Body of pancreas (tissue), 4 donors: Measurements from ENCODE around the gene SERP1.

ENCODE experiments used
- POLR2A ChIP-seq, 3 donors: fragments of 450-650 bp; IDR thresholded peaks; one replicate each; pipeline ENCODE4 v1.6.1; 2016; ENCODE audit warnings: antibody characterized with exemption in 3 of 3, mild to moderate bottlenecking in 2 of 3
- TF ChIP-seq, protein P1 (sequence below), 7 experiments: fragments of 450-650 bp in 4 of 7; fragments of 200-600 bp in 3 of 7; sonication (generic) in 3 of 7; IDR thresholded peaks; one replicate each; pipeline ENCODE4 v1.5.1; 2016 to 2019; ENCODE audit warnings: antibody characterized with exemption in 7 of 7

DNA sequence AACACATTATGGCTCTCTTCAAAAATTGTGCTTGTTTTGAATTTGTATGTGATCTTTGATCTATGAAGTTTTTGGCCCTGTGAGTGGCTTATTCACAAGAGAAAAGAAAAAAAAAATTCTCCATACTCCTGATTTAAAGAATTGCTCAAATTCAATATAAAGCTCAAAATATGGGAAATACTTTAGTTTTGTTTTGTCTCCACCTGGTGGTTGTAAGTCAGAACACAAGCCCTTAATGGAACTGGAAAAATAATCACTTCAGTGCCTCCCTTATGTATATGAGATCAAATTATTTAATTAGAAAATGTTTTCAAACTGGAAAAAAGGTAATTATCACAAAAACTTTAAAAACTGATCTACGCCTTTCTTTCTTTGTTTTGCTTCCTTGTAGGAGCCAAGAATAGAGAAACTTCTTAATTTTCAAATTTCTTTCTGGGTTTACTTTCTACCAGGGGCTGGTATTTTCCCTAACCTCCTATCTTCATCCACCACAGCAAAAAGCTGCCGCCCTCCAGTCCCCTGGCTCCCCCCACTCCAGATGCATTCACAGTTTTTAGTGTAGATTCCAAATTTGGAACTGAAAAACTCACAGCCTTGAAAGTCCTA, 50.6 kb downstream of the SERP1 start:
- TF ChIP-seq, protein P1, sequence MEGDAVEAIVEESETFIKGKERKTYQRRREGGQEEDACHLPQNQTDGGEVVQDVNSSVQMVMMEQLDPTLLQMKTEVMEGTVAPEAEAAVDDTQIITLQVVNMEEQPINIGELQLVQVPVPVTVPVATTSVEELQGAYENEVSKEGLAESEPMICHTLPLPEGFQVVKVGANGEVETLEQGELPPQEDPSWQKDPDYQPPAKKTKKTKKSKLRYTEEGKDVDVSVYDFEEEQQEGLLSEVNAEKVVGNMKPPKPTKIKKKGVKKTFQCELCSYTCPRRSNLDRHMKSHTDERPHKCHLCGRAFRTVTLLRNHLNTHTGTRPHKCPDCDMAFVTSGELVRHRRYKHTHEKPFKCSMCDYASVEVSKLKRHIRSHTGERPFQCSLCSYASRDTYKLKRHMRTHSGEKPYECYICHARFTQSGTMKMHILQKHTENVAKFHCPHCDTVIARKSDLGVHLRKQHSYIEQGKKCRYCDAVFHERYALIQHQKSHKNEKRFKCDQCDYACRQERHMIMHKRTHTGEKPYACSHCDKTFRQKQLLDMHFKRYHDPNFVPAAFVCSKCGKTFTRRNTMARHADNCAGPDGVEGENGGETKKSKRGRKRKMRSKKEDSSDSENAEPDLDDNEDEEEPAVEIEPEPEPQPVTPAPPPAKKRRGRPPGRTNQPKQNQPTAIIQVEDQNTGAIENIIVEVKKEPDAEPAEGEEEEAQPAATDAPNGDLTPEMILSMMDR (IDR thresholded peaks at IDR 0.05) = peak; percentile 33 to 92 (median 81)
- TF ChIP-seq POLR2A (IDR thresholded peaks at IDR 0.05) = no peak
